Measurements from ENCODE around the gene ZCWPW1.

DNA sequence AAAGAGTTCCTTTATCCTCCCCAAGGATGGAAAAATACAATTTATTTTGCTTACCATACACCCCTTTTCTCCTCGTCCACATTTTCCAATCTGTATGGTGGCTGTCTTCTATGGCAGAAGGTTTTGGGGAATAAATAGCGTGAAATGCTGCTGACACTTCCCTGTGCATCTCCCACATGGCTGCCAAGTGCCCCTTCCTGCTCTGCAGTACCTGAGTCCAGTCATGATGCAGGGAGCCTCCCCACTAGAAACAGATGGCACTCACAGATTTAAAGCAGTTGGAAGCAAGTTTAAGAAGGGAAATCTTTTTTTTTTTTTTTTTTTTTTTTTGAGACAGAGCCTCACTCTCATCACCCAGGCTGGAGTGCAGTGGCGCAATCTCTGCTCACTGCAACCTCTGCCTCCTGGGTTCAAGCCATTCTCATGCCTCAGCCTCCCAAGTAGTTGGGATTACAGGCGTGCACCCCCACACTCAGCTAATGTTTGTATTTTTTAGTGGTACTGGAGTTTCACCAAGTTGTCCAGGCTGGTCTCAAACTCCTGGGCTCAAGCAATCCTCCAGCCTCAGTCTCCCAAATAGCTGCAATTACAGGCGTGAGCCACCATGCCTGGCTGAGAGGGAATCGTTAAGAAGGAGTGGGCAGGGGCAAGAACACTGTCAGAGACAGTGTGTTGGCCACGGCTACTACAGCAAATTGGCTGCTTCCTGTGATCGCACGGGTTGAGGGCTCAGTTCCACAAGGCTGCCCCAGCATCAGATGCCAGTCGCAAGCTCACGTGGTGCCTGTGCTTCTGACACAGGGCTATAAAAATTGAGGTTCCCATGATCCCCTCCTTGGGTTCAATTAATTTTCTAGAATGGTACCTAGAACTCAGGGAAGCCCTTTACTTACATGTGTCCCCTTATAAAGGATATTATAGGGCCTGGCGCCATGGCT lies 60.6 kb downstream of the ZCWPW1 start:
- TF ChIP-seq, protein P1, sequence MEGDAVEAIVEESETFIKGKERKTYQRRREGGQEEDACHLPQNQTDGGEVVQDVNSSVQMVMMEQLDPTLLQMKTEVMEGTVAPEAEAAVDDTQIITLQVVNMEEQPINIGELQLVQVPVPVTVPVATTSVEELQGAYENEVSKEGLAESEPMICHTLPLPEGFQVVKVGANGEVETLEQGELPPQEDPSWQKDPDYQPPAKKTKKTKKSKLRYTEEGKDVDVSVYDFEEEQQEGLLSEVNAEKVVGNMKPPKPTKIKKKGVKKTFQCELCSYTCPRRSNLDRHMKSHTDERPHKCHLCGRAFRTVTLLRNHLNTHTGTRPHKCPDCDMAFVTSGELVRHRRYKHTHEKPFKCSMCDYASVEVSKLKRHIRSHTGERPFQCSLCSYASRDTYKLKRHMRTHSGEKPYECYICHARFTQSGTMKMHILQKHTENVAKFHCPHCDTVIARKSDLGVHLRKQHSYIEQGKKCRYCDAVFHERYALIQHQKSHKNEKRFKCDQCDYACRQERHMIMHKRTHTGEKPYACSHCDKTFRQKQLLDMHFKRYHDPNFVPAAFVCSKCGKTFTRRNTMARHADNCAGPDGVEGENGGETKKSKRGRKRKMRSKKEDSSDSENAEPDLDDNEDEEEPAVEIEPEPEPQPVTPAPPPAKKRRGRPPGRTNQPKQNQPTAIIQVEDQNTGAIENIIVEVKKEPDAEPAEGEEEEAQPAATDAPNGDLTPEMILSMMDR (conservative IDR thresholded peaks at IDR 0.05; ENCODE audit: low read depth in 2 of 2), result no peak
- TF ChIP-seq EZH2 (IDR thresholded peaks at IDR 0.05; ENCODE audit: low read depth, unreplicated experiment), result no peak
- TF ChIP-seq, protein P2, sequence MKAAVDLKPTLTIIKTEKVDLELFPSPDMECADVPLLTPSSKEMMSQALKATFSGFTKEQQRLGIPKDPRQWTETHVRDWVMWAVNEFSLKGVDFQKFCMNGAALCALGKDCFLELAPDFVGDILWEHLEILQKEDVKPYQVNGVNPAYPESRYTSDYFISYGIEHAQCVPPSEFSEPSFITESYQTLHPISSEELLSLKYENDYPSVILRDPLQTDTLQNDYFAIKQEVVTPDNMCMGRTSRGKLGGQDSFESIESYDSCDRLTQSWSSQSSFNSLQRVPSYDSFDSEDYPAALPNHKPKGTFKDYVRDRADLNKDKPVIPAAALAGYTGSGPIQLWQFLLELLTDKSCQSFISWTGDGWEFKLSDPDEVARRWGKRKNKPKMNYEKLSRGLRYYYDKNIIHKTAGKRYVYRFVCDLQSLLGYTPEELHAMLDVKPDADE (IDR thresholded peaks at IDR 0.05), result no peak
- no peak for TF ChIP-seq POLR2AphosphoS5 (IDR thresholded peaks at IDR 0.05; ENCODE audit: low read depth)

Data from GM23338 (cell line).